PFSK-1 (cell line): ENCODE data around the gene DNAJC5.

ENCODE experiments used
- POLR2AphosphoS5 ChIP-seq: IDR thresholded peaks from 2 replicates; pipeline ENCODE4 v1.6.1; 2012; ENCODE audit warnings: low read depth, mild to moderate bottlenecking, control low read depth, low read length, moderate library complexity
- TAF1 ChIP-seq: IDR thresholded peaks from 2 replicates; pipeline ENCODE4 v1.6.1; 2012; ENCODE audit warnings: low read length, control low read depth, borderline replicate concordance; ENCODE audit not compliant: insufficient read depth
- TF ChIP-seq, protein P1 (sequence below), 2 experiments: IDR thresholded peaks; 2 replicates each; pipeline versions ENCODE4 v1.6.1 to v1.8.0; 2011 to 2012; ENCODE audit warnings: low read depth in 2 of 2, low read length in 2 of 2, control low read depth in 1 of 2, inconsistent platforms in 1 of 2, mild to moderate bottlenecking in 1 of 2, moderate library complexity in 1 of 2; ENCODE audit not compliant: insufficient read depth in 1 of 2

GRCh38 chr20:63974402-63975200, 79.7 kb downstream of the DNAJC5 start:
- TF ChIP-seq TAF1 (no peak), POLR2AphosphoS5 (no peak)
- TF ChIP-seq, protein P1, sequence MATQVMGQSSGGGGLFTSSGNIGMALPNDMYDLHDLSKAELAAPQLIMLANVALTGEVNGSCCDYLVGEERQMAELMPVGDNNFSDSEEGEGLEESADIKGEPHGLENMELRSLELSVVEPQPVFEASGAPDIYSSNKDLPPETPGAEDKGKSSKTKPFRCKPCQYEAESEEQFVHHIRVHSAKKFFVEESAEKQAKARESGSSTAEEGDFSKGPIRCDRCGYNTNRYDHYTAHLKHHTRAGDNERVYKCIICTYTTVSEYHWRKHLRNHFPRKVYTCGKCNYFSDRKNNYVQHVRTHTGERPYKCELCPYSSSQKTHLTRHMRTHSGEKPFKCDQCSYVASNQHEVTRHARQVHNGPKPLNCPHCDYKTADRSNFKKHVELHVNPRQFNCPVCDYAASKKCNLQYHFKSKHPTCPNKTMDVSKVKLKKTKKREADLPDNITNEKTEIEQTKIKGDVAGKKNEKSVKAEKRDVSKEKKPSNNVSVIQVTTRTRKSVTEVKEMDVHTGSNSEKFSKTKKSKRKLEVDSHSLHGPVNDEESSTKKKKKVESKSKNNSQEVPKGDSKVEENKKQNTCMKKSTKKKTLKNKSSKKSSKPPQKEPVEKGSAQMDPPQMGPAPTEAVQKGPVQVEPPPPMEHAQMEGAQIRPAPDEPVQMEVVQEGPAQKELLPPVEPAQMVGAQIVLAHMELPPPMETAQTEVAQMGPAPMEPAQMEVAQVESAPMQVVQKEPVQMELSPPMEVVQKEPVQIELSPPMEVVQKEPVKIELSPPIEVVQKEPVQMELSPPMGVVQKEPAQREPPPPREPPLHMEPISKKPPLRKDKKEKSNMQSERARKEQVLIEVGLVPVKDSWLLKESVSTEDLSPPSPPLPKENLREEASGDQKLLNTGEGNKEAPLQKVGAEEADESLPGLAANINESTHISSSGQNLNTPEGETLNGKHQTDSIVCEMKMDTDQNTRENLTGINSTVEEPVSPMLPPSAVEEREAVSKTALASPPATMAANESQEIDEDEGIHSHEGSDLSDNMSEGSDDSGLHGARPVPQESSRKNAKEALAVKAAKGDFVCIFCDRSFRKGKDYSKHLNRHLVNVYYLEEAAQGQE (IDR thresholded peaks at IDR 0.05; ENCODE audit: insufficient read depth in 1 of 2, low read depth in 2 of 2, low read length in 2 of 2) = no peak
